ENCODE results near the gene MAP3K4. TPM values are rescaled to one million over a fixed set of nuclear protein-coding genes. Genes with fewer than 3 reads are reported as not detected.
A peak's percentile ranks its signal among the peaks of the same experiment; 100 is the strongest.

Gene MAP3K4
- total RNA-seq, 1 experiment from 2014 or later, result 37.1 TPM

DNA sequence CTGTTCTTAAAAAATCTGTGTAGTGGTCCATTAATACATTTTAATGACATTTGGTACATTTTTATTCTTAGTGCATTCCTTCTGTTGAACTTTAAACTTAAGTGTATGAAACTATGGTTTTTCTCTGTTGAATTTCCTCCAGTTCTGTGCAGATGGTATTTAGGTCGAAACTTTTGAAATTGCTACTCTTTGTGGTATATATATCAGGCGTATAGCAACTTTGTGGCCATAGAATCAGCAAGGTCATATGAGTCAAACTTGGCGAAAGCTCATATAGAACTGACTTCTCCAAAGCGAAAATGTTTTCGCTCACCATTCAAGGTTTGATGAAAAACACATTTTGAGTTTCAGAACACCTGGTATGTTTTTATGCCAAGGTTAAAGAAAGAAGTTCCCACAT is 93.7 kb downstream of the MAP3K4 start:
- Histone ChIP-seq H3K27me3 (replicated peaks; ENCODE audit: insufficient read depth, low read depth, low read length, poor library complexity) (no peaks in the 10 kb centered on the region), H3K36me3 (ENCODE audit: insufficient read depth, low read length, poor library complexity, severe bottlenecking) (peaks cover 47% of the 10 kb centered on the region), H3K4me3 (ENCODE audit: low read depth, low read length, poor library complexity, severe bottlenecking) (no peak overlapping the region), H3K27ac (ENCODE audit: low read depth, low read length, poor library complexity, severe bottlenecking) (no peak overlapping the region), H3K4me1 (ENCODE audit: insufficient read depth, low read length, poor library complexity, severe bottlenecking) (no peaks in the 10 kb centered on the region), H3K9me3 (ENCODE audit: low read depth, low read length, poor library complexity, severe bottlenecking) (no peaks in the 10 kb centered on the region)
- TF ChIP-seq EZH2 (IDR thresholded peaks at IDR 0.05; ENCODE audit: borderline replicate concordance, low read depth, low read length, poor library complexity, severe bottlenecking) (no peak), CTCF (conservative IDR thresholded peaks at IDR 0.05; ENCODE audit: low read depth, low read length) (no peak)
- POLR2A ChIA-PET (ENCODE audit: low non-redundant PET), result no interaction called here
- intact Hi-C loops (cut with micrococcal nuclease; ENCODE audit: unreplicated experiment), result loop anchor here (10.0 kb wide), 1 partner anchor 150 kb away; no protein-coding TSS in a partner anchor
- CTCF ChIA-PET, result interaction anchor here (1.2 kb wide), 1 partner anchor 286 kb away, joined by 4 read pairs; no protein-coding TSS in a partner anchor
- BruUV-seq (replicated peaks), result no TSS peak
- DNase-seq (ENCODE audit: low spot score), result no peak

DNA sequence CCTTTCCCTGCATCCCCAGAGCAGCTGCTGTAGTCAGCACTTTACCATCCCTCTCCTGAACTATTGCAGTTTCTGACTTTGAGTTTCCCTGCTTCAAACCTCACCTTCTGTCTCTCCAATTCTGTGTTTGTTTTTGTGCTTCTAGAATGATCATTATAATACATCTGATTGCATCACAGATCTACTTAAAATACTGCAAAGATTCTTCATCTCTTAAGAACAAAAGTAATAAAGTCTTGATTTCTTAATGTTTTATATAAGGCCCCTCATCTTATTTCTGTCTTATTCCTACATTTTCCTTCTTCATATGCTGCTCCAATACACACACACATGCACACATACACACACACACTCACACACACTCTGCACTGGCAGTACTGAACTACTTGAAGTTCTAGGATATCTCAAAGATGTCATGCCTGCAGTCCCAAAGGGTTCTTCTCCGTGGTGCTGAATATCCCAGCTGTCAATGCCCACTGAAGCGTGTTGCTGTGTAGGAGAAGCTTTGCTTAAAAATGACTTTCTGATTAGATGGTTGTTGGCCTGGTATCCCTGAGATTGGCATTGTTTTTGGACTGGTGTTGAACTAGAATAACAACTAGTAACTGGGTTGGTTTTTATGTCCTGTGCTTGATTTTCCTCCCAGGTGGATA is 97.2 kb downstream of the MAP3K4 start:
- TF ChIP-seq CTCF (conservative IDR thresholded peaks at IDR 0.05; ENCODE audit: low read depth, low read length), result no peak
- no peak for TF ChIP-seq EZH2 (IDR thresholded peaks at IDR 0.05; ENCODE audit: borderline replicate concordance, low read depth, low read length, poor library complexity, severe bottlenecking)
- ChIA-PET CTCF (no interaction called here), POLR2A (ENCODE audit: low non-redundant PET) (no interaction called here)
- peaks cover 44% of the 10 kb centered on the region for H3K36me3 ChIP-seq (ENCODE audit: insufficient read depth, low read length, poor library complexity, severe bottlenecking)
- peak; percentile 9 for DNase-seq (ENCODE audit: low spot score)
- H3K27me3 ChIP-seq (replicated peaks; ENCODE audit: insufficient read depth, low read depth, low read length, poor library complexity), result no peaks in the 10 kb centered on the region
- no TSS peak for BruUV-seq (replicated peaks)
- no peaks in the 10 kb centered on the region for H3K9me3 ChIP-seq (ENCODE audit: low read depth, low read length, poor library complexity, severe bottlenecking)
- no peak overlapping the region for H3K27ac ChIP-seq (ENCODE audit: low read depth, low read length, poor library complexity, severe bottlenecking)
- no peak overlapping the region for H3K4me3 ChIP-seq (ENCODE audit: low read depth, low read length, poor library complexity, severe bottlenecking)
- intact Hi-C loops (cut with micrococcal nuclease; ENCODE audit: unreplicated experiment), result loop anchor here (10.0 kb wide), 1 partner anchor 154 kb away; no protein-coding TSS in a partner anchor
- H3K4me1 ChIP-seq (ENCODE audit: insufficient read depth, low read length, poor library complexity, severe bottlenecking), result no peaks in the 10 kb centered on the region

DNA sequence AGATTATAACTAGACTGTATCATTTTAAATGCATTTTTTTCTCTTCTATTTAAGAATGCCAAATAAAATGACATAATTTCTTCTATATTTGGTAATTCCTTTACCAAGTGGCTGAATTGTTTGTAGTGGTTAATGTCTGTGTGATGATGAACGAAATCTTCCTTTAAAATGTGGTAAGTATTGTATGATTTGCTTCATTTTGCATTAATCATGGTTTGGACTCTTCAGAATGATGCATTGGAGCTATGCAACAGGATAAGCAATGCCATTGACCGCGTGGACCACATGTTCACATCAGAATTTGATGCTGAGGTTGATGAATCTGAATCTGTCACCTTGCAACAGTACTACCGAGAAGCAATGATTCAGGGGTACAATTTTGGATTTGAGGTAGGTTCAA is 99.6 kb downstream of the MAP3K4 start:
- DNase-seq (ENCODE audit: low spot score), result no peak
- no TSS peak for BruUV-seq (replicated peaks)
- ChIA-PET POLR2A (ENCODE audit: low non-redundant PET) (no interaction called here), CTCF (no interaction called here)
- Histone ChIP-seq H3K27me3 (replicated peaks; ENCODE audit: insufficient read depth, low read depth, low read length, poor library complexity) (no peaks in the 10 kb centered on the region), H3K4me3 (ENCODE audit: low read depth, low read length, poor library complexity, severe bottlenecking) (no peak overlapping the region), H3K36me3 (ENCODE audit: insufficient read depth, low read length, poor library complexity, severe bottlenecking) (peaks cover 45% of the 10 kb centered on the region), H3K9me3 (ENCODE audit: low read depth, low read length, poor library complexity, severe bottlenecking) (no peaks in the 10 kb centered on the region), H3K4me1 (ENCODE audit: insufficient read depth, low read length, poor library complexity, severe bottlenecking) (no peaks in the 10 kb centered on the region), H3K27ac (ENCODE audit: low read depth, low read length, poor library complexity, severe bottlenecking) (no peak overlapping the region)
- intact Hi-C loops (cut with micrococcal nuclease; ENCODE audit: unreplicated experiment), result no loop called here
- TF ChIP-seq CTCF (conservative IDR thresholded peaks at IDR 0.05; ENCODE audit: low read depth, low read length), result no peak
- no peak for TF ChIP-seq EZH2 (IDR thresholded peaks at IDR 0.05; ENCODE audit: borderline replicate concordance, low read depth, low read length, poor library complexity, severe bottlenecking)

Data from A673 (cell line).